A549 (cell line): ENCODE measurements around the gene EMX1. TPM values are rescaled to one million over a fixed set of nuclear protein-coding genes. Genes with fewer than 3 reads are reported as not detected.

Experiments
- ATAC-seq, 2 experiments: fragments of 200-7000 bp in 1 of 2; fragments of >200 bp in 1 of 2; cut with Nextera tagmentation in 1 of 2; cut with Tn5 transposase in 1 of 2; 3 replicates each; pipeline versions ENCODE4 v1.8.0 to v1.9.1; 2018 to 2020; ENCODE audit warnings: mild to moderate bottlenecking in 1 of 2, moderate library complexity in 1 of 2
- CTCF ChIA-PET: fragments of 300-600 bp; sonication (Branson Sonifier 250); formaldehyde crosslinking; extraction: SDS; loops from one replicate; lab custom pipeline; 2021; ENCODE audit warnings: antibody characterized with exemption, inconsistent platforms; lab: Yijun Ruan, JAX
- POLR2A ChIA-PET: fragments of 350-600 bp; formaldehyde crosslinking; extraction: SDS; loops from one replicate; lab custom pipeline; 2021; ENCODE audit warnings: antibody characterized with exemption, inconsistent platforms; lab: Yijun Ruan, JAX
- DNase-seq, 2 experiments: peaks; one replicate each; pipeline versions ENCODE4 v3.0.0 to v3.0.0-alpha.2; 2011 to 2016; ENCODE audit warnings: low read depth in 1 of 2, low spot score in 1 of 2
- FAIRE-seq: peaks from 2 replicates; lab custom pipeline; 2011; peaks lifted over from hg19 to GRCh38; lab: Jason Lieb, UNC
- H3K27ac ChIP-seq, 2 experiments: fragments of >200 bp; sonication (Bioruptor Twin); formaldehyde crosslinking; 3 replicates each; pipeline ENCODE4 v1.5.1; 2016 to 2017
- H3K4me1 ChIP-seq: fragments of >200 bp; sonication (Bioruptor Twin); formaldehyde crosslinking; 3 replicates; pipeline ENCODE4 v1.6.1; 2016
- H3K4me2 ChIP-seq: fragments of >200 bp; sonication (Bioruptor Twin); formaldehyde crosslinking; 3 replicates; pipeline ENCODE4 v1.6.1; 2016
- H3K4me3 ChIP-seq: fragments of >200 bp; sonication (Bioruptor Twin); formaldehyde crosslinking; 3 replicates; pipeline ENCODE4 v1.5.1; 2016
- H3K9me3 ChIP-seq: fragments of >200 bp; sonication (Bioruptor Twin); formaldehyde crosslinking; 3 replicates; pipeline ENCODE4 v1.6.1; 2016
- CBX8 ChIP-seq: fragments of 200-600 bp; sonication (generic); IDR thresholded peaks from 2 replicates; pipeline ENCODE4 v1.6.1; 2016
- ESRRA ChIP-seq: fragments of 150-350 bp; IDR thresholded peaks from 2 replicates; pipeline ENCODE4 v1.6.1; 2014; ENCODE audit warnings: mild to moderate bottlenecking, low read length, borderline replicate concordance
- FOSB ChIP-seq: fragments of 250-450 bp; sonication (Bioruptor Pico); IDR thresholded peaks from 2 replicates; pipeline ENCODE4 v1.5.0; 2020; ENCODE audit warnings: mild to moderate bottlenecking, moderate library complexity
- HOXB13 ChIP-seq: fragments of 250-450 bp; sonication (Bioruptor Pico); IDR thresholded peaks from 2 replicates; pipeline ENCODE4 v1.5.0; 2020; ENCODE audit warnings: low read depth, mild to moderate bottlenecking, moderate library complexity
- JUN ChIP-seq, 2 experiments: fragments of >200 bp; sonication (Bioruptor Twin); formaldehyde crosslinking; IDR thresholded peaks; 2 replicates in 1 of 2; 3 replicates in 1 of 2; pipeline ENCODE4 v1.6.1; 2016 to 2017
- KDM1A ChIP-seq: fragments of 200-600 bp; sonication (generic); IDR thresholded peaks from 2 replicates; pipeline ENCODE4 v1.6.1; 2016; ENCODE audit warnings: low read depth, mild to moderate bottlenecking
- MAZ ChIP-seq: fragments of 150-350 bp; IDR thresholded peaks from 2 replicates; pipeline ENCODE4 v1.6.1; 2014; ENCODE audit warnings: antibody characterized with exemption, low read depth, low read length, borderline replicate concordance
- NFE2L2 ChIP-seq: fragments of 150-350 bp; conservative IDR thresholded peaks from 2 replicates; pipeline ENCODE4 v1.6.1; 2014; ENCODE audit warnings: low read length
- NR3C1 ChIP-seq: fragments of >200 bp; sonication (Bioruptor Twin); formaldehyde crosslinking; IDR thresholded peaks from 3 replicates; pipeline ENCODE4 v1.6.1; 2017
- POLR2A ChIP-seq: IDR thresholded peaks from 2 replicates; pipeline ENCODE4 v1.6.1; 2012; ENCODE audit warnings: mild to moderate bottlenecking, low read length
- POLR2AphosphoS2 ChIP-seq: conservative IDR thresholded peaks from 2 replicates; pipeline ENCODE4 v1.6.1; 2012; ENCODE audit warnings: low read length, improper control_type of control experiment, inconsistent platforms
- REST ChIP-seq: fragments of 200-600 bp; sonication (generic); IDR thresholded peaks from 2 replicates; pipeline ENCODE4 v1.6.1; 2016; ENCODE audit warnings: antibody characterized with exemption, mild to moderate bottlenecking, moderate library complexity
- SREBF2 ChIP-seq: fragments of 450-650 bp; IDR thresholded peaks from 2 replicates; pipeline ENCODE4 v1.6.1; 2014; ENCODE audit warnings: mild to moderate bottlenecking, moderate library complexity
- TP53 ChIP-seq: fragments of 250-450 bp; sonication (Bioruptor Pico); IDR thresholded peaks from 2 replicates; pipeline ENCODE4 v1.5.0; 2021; ENCODE audit warnings: mild to moderate bottlenecking, moderate library complexity
- USF2 ChIP-seq: fragments of 450-650 bp; IDR thresholded peaks from 2 replicates; pipeline ENCODE4 v1.6.1; 2014; ENCODE audit warnings: antibody characterized with exemption
- ZFP36 ChIP-seq: fragments of 450-650 bp; IDR thresholded peaks from 2 replicates; pipeline ENCODE4 v1.6.1; 2014; ENCODE audit warnings: borderline replicate concordance; ENCODE audit not compliant: partially characterized antibody
- ZNF302 ChIP-seq: fragments of 250-450 bp; sonication (Bioruptor Pico); IDR thresholded peaks from 2 replicates; pipeline ENCODE4 v1.9.0; 2021; ENCODE audit warnings: inconsistent platforms, mild to moderate bottlenecking, moderate library complexity
- WGBS: methylation state at CpG from one replicate; pipeline ENCODE4 v1.1.6; 2017; ENCODE audit errors: missing lambda C conversion rate; 5-methylcytosine and 5-hydroxymethylcytosine counted together
- polyA plus RNA-seq, 4 experiments: library from polyadenylated mRNA; depleted of rRNA in 3 of 4; stranded (reverse); fragments of >200 nt; fragmentation: RNase III in 1 of 4; extraction: RNeasy Plus Mini Kit Qiagen cat#74134 plus additional on column Dnase treatment in 1 of 4; gene quantifications; 2 replicates in 3 of 4; 3 replicates in 1 of 4; pipeline ENCODE4 v1.2.3, GENCODE V29; 2011 to 2017
- TF ChIP-seq, protein P1 (sequence below): fragments of >200 bp; sonication (Bioruptor Twin); formaldehyde crosslinking; IDR thresholded peaks from 3 replicates; pipeline ENCODE4 v1.5.1; 2016

The EMX1 gene
- polyA plus RNA-seq, 2 of the 4 experiments (the other 2 are of a cell fraction) = 0.05 TPM; not detected in 1

- DNase-seq = no peak
- WGBS = 28% methylated on average over 17 of the region's 17 CpGs
- Histone ChIP-seq H3K4me3 (no peak overlapping the region), H3K27ac (no peak overlapping the region), H3K9me3 (no peaks in the 10 kb centered on the region), H3K4me2 (no peak overlapping the region; the same call in 2 of the 3 replicates), H3K4me1 (peaks cover 38% of the 10 kb centered on the region)
- ChIA-PET POLR2A (interaction anchor here (0.6 kb wide), 1 partner anchor 1651 kb away, joined by 3 read pairs; no protein-coding TSS in a partner anchor), CTCF (interaction anchor here (0.5 to 13.4 kb wide), 6 partner anchors 11 to 428 kb away, joined by 3 to 211 read pairs (median 5); partner anchors contain the start of gene SPR)
- FAIRE-seq = no peak
- TF ChIP-seq KDM1A (no peak), FOSB (no peak), MAZ (no peak), REST (no peak), USF2 (no peak), POLR2AphosphoS2 (no peak), HOXB13 (CRISPR knock-in tag) (no peak), NFE2L2 (no peak), ESRRA (no peak), TP53 (CRISPR knock-in tag) (no peak), JUN (IDR thresholded peaks at IDR 0.05) (no peak), NR3C1 (no peak), ZNF302 (no peak), POLR2A (no peak), ZFP36 (no peak), SREBF2 (no peak)
- TF ChIP-seq, protein P1, sequence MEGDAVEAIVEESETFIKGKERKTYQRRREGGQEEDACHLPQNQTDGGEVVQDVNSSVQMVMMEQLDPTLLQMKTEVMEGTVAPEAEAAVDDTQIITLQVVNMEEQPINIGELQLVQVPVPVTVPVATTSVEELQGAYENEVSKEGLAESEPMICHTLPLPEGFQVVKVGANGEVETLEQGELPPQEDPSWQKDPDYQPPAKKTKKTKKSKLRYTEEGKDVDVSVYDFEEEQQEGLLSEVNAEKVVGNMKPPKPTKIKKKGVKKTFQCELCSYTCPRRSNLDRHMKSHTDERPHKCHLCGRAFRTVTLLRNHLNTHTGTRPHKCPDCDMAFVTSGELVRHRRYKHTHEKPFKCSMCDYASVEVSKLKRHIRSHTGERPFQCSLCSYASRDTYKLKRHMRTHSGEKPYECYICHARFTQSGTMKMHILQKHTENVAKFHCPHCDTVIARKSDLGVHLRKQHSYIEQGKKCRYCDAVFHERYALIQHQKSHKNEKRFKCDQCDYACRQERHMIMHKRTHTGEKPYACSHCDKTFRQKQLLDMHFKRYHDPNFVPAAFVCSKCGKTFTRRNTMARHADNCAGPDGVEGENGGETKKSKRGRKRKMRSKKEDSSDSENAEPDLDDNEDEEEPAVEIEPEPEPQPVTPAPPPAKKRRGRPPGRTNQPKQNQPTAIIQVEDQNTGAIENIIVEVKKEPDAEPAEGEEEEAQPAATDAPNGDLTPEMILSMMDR = no peak
- ATAC-seq = no peak
Observed at GRCh38 chr2:72914589-72915319, 2.6 kb upstream of the EMX1 start.

DNA sequence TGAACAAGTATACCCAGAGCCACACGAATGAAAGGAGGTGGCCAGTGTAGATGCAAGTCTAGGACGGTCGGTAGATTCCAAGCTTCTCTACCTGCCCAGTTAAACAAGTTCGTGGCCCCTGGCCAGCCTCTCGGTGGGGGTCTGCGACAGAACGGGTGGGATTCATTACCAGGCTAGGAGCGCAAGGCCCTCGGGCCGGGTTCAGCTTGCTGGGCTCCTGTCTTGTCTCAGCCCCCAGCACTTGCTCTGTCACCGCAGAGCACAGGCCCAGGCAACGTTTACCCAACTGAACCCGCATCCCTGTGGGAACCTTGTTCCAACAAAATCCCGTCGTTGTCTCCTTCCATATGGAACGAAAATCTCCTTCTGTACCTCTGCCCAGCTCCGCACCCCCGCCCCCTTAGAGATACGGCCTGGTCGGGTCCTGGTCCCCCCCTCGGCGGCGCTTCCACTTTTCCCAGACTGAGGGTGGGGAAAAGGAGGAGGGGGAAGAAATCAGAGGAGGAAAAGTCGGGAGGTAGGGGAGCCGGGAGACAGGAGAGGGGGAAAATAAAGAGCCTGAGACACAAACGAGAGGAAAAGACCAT, 1.9 kb upstream of the EMX1 start:
- H3K27ac ChIP-seq = no peak overlapping the region
- no peaks in the 10 kb centered on the region for H3K9me3 ChIP-seq
- POLR2A ChIA-PET = interaction anchor here (0.6 kb wide), 1 partner anchor 1652 kb away, joined by 3 read pairs; no protein-coding TSS in a partner anchor
- peak overlapping the region; percentile 99 for H3K4me2 ChIP-seq
- no peak for DNase-seq
- H3K4me1 ChIP-seq = peaks cover 42% of the 10 kb centered on the region
- H3K4me3 ChIP-seq = peak overlapping the region; percentile 48
- WGBS = 39% methylated on average over 26 of the region's 26 CpGs
- no peak for FAIRE-seq
- TF ChIP-seq CBX8 (peak; percentile 49; the same call in 1 of the 2 replicates), HOXB13 (CRISPR knock-in tag) (no peak)
- TF ChIP-seq, all 56 proteins: peak for 1
- ATAC-seq = no peak
- CTCF ChIA-PET = interaction anchor here (1.0 to 13.4 kb wide), 6 partner anchors 10 to 262 kb away, joined by 3 to 211 read pairs (median 6); partner anchors contain the start of gene SPR
